ENCODE measurements around the gene OBSCN. TPM values are rescaled to one million over a fixed set of nuclear protein-coding genes. Genes with fewer than 3 reads are reported as not detected.
A peak's percentile ranks its signal among the peaks of the same experiment; 100 is the strongest.

OBSCN gene
- polyA plus RNA-seq, 6 donors from 2014 or later: 0.78 to 2.5 (median 1.5) TPM

- DNase-seq (no peak), ATAC-seq (ENCODE audit: low read depth in 2 of 2) (no peak)
- Mint-ChIP-seq H3K4me1 (peaks cover 16 to 20% (median 20%) of the 10 kb centered on the region in 3 donors), H3K27me3 (peaks cover 30 to 70% (median 69%) of the 10 kb centered on the region in 3 donors), H3K9me3 (peaks cover 0 to 1% (median 0%) of the 10 kb centered on the region in 7 donors), H3K27ac (no peak overlapping the region), H3K4me3 (peak overlapping the region; percentile 27 to 77 (median 62)), H3K36me3 (no peaks in the 10 kb centered on the region)
These were observed 209.2 kb downstream of the OBSCN start for GRCh38 chr1:228417061-228417460.

GRCh38 chr1:228417483-228418203, 209.8 kb downstream of the OBSCN start:
- H3K27me3 Mint-ChIP-seq: peaks cover 34 to 76% (median 75%) of the 10 kb centered on the region in 3 donors

GRCh38 chr1:228420968-228421826, 213.4 kb downstream of the OBSCN start:
- DNase-seq (no peak), ATAC-seq (ENCODE audit: low read depth in 2 of 2) (no peak)
- H3K36me3 Mint-ChIP-seq: no peaks in the 10 kb centered on the region
- no peak overlapping the region for H3K4me3 Mint-ChIP-seq
- peaks cover 8 to 11% (median 8%) of the 10 kb centered on the region in 3 donors for H3K4me1 Mint-ChIP-seq
- no peak overlapping the region for H3K27ac Mint-ChIP-seq
- peaks cover 42 to 65% (median 64%) of the 10 kb centered on the region in 3 donors for H3K27me3 Mint-ChIP-seq
- peaks cover 0 to 1% (median 0%) of the 10 kb centered on the region in 7 donors for H3K9me3 Mint-ChIP-seq

More at GRCh38 chr1:228417483-228418203, 209.8 kb downstream of the OBSCN start:
- ATAC-seq (ENCODE audit: low read depth in 2 of 2): no peak
- DNase-seq: no peak
- Mint-ChIP-seq H3K4me3 (peak overlapping the region in 5 of 8 donors; percentile 27 to 77 (median 72)), H3K27ac (no peak overlapping the region), H3K36me3 (no peaks in the 10 kb centered on the region), H3K9me3 (peaks cover 0 to 1% (median 0%) of the 10 kb centered on the region in 7 donors), H3K4me1 (peaks cover 16 to 20% (median 20%) of the 10 kb centered on the region in 3 donors)

- Mint-ChIP-seq H3K4me1 (no peaks in the 10 kb centered on the region), H3K9me3 (peaks cover 0 to 1% (median 0%) of the 10 kb centered on the region in 7 donors), H3K27ac (no peak overlapping the region), H3K27me3 (peaks cover 41 to 55% (median 55%) of the 10 kb centered on the region in 3 donors), H3K4me3 (no peak overlapping the region), H3K36me3 (no peaks in the 10 kb centered on the region)
- DNase-seq: no peak
- no peak for ATAC-seq (ENCODE audit: low read depth in 2 of 2)
These were observed 215.7 kb downstream of the OBSCN start for GRCh38 chr1:228423404-228424053.

- H3K4me1 Mint-ChIP-seq: no peaks in the 10 kb centered on the region
- H3K36me3 Mint-ChIP-seq: no peaks in the 10 kb centered on the region
- peaks cover 43 to 57% (median 54%) of the 10 kb centered on the region in 3 donors for H3K27me3 Mint-ChIP-seq
- peaks cover 0 to 1% (median 0%) of the 10 kb centered on the region in 7 donors for H3K9me3 Mint-ChIP-seq
- no peak for ATAC-seq (ENCODE audit: low read depth in 2 of 2)
- no peak for DNase-seq
- H3K27ac Mint-ChIP-seq: no peak overlapping the region
- no peak overlapping the region for H3K4me3 Mint-ChIP-seq
These were observed 217.1 kb downstream of the OBSCN start for GRCh38 chr1:228424685-228425660.

- H3K9me3 Mint-ChIP-seq: peaks cover 0 to 1% (median 0%) of the 10 kb centered on the region in 7 donors
- peaks cover 46 to 54% (median 48%) of the 10 kb centered on the region in 3 donors for H3K27me3 Mint-ChIP-seq
- H3K36me3 Mint-ChIP-seq: no peaks in the 10 kb centered on the region
- no peak overlapping the region for H3K27ac Mint-ChIP-seq
- no peaks in the 10 kb centered on the region for H3K4me1 Mint-ChIP-seq
- ATAC-seq (ENCODE audit: low read depth in 2 of 2) (no peak), DNase-seq (no peak)
- no peak overlapping the region for H3K4me3 Mint-ChIP-seq
These were observed 218.8 kb downstream of the OBSCN start for GRCh38 chr1:228426518-228427175.

- no peak for DNase-seq
- H3K4me1 Mint-ChIP-seq: no peaks in the 10 kb centered on the region
- H3K27ac Mint-ChIP-seq: peak overlapping the region in 1 of 6 donors; percentile 40
- ATAC-seq (ENCODE audit: low read depth in 2 of 2): no peak
- H3K9me3 Mint-ChIP-seq: no peaks in the 10 kb centered on the region
- H3K36me3 Mint-ChIP-seq: no peaks in the 10 kb centered on the region
- H3K4me3 Mint-ChIP-seq: no peak overlapping the region
- peaks cover 43 to 50% (median 48%) of the 10 kb centered on the region in 3 donors for H3K27me3 Mint-ChIP-seq
These were observed 220.6 kb downstream of the OBSCN start for GRCh38 chr1:228428412-228428811.

Other genes starting within 250 kb of the OBSCN start
- gene WNT3A, start 201.0 kb upstream of the OBSCN start, polyA plus RNA-seq (ENCODE audit: low read depth in 6 of 6): not detected
- gene ARF1, start 125.3 kb upstream of the OBSCN start, polyA plus RNA-seq (ENCODE audit: low read depth in 6 of 6): 100 to 1,000 TPM; 412 to 563 (median 456) TPM
- gene C1orf35, start 104.7 kb upstream of the OBSCN start, polyA plus RNA-seq (ENCODE audit: low read depth in 6 of 6): 10 to 100 TPM in 4 of 6 donors, 1 to 10 TPM in 2; 8.7 to 20.1 (median 13.1) TPM
- gene MRPL55, start 98.7 kb upstream of the OBSCN start, polyA plus RNA-seq (ENCODE audit: low read depth in 6 of 6): 100 to 1,000 TPM in 5 of 6 donors, 10 to 100 TPM in 1; 98.2 to 211 (median 121) TPM
- gene GUK1, start 67.8 kb upstream of the OBSCN start, polyA plus RNA-seq (ENCODE audit: low read depth in 6 of 6): 100 to 1,000 TPM; 190 to 350 (median 220) TPM
- gene GJC2, start 58.1 kb upstream of the OBSCN start, polyA plus RNA-seq (ENCODE audit: low read depth in 6 of 6): not detected
- 10 to 100 TPM in 1 of 6 donors, 1 to 10 TPM in 5; 2.0 to 11.7 (median 3.1) TPM for gene IBA57, start 42.2 kb upstream of the OBSCN start, polyA plus RNA-seq (ENCODE audit: low read depth in 6 of 6)
- 10 to 100 TPM in 4 of 6 donors, 1 to 10 TPM in 1, not detected in 1; 8.3 to 20.8 (median 16.4) TPM for gene TRIM11, start 198.8 kb downstream of the OBSCN start, polyA plus RNA-seq (ENCODE audit: low read depth in 6 of 6)
- gene TRIM17, start 208.8 kb downstream of the OBSCN start, polyA plus RNA-seq (ENCODE audit: low read depth in 6 of 6): under 1 TPM in 4 of 6 donors, not detected in 2; 0.24 to 0.27 (median 0.26) TPM